Neural crest cell (in vitro differentiated cells): ENCODE measurements around the gene DNASE1L2. TPM values are rescaled to one million over a fixed set of nuclear protein-coding genes. Genes with fewer than 3 reads are reported as not detected.

ENCODE experiments used
- DNase-seq: peaks from one replicate; pipeline ENCODE4 v3.0.0; 2021; ENCODE audit warnings: low read depth, mixed read lengths, low spot score
- H3K27ac Mint-ChIP-seq: one replicate; pipeline ENCODE4 v1.8.0; 2021; ENCODE audit warnings: mild to moderate bottlenecking, mixed read lengths; ENCODE audit not compliant: unreplicated experiment
- H3K27me3 Mint-ChIP-seq: 2 replicates; pipeline ENCODE4 v1.8.0; 2021; ENCODE audit warnings: low read depth, mild to moderate bottlenecking, mixed read lengths
- H3K36me3 Mint-ChIP-seq: 2 replicates; pipeline ENCODE4 v1.8.0; 2021; ENCODE audit warnings: low read depth, mild to moderate bottlenecking, mixed read lengths
- H3K4me1 Mint-ChIP-seq: 2 replicates; pipeline ENCODE4 v1.8.0; 2021; ENCODE audit warnings: mixed read lengths
- H3K4me3 Mint-ChIP-seq: one replicate; pipeline ENCODE4 v1.8.0; 2021; ENCODE audit warnings: mild to moderate bottlenecking, mixed read lengths
- H3K9me3 Mint-ChIP-seq: 2 replicates; pipeline ENCODE4 v1.8.0; 2021; ENCODE audit warnings: mixed read lengths
- CTCF ChIP-seq: fragments of 200-600 bp; sonication (generic); conservative IDR thresholded peaks from 2 replicates; pipeline ENCODE4 v1.5.0; 2021; ENCODE audit warnings: antibody characterized with exemption, mild to moderate bottlenecking
- total RNA-seq: library from RNA; stranded (reverse); gene quantifications from 2 replicates; pipeline ENCODE4 v1.2.1, GENCODE V29; 2021

The DNASE1L2 gene
- total RNA-seq, 1 donor from 2014 or later: 1.6 TPM

- Mint-ChIP-seq H3K4me3 (no peak overlapping the region), H3K27me3 (peaks cover 24% of the 10 kb centered on the region), H3K27ac (no peak overlapping the region), H3K4me1 (no peaks in the 10 kb centered on the region), H3K36me3 (peaks cover 2% of the 10 kb centered on the region), H3K9me3 (no peaks in the 10 kb centered on the region)
- no peak for DNase-seq
- TF ChIP-seq CTCF: no peak
Observed at GRCh38 chr16:2233046-2233775, 3.0 kb upstream of the DNASE1L2 start.

- H3K27me3 Mint-ChIP-seq: peaks cover 28% of the 10 kb centered on the region
- H3K4me3 Mint-ChIP-seq: no peak overlapping the region
- no peaks in the 10 kb centered on the region for H3K4me1 Mint-ChIP-seq
- no peak overlapping the region for H3K27ac Mint-ChIP-seq
- peaks cover 2% of the 10 kb centered on the region for H3K36me3 Mint-ChIP-seq
- no peak for TF ChIP-seq CTCF
- no peak for DNase-seq
- no peaks in the 10 kb centered on the region for H3K9me3 Mint-ChIP-seq
Observed at GRCh38 chr16:2233872-2234812, 2.1 kb upstream of the DNASE1L2 start.

- H3K4me1 Mint-ChIP-seq: no peaks in the 10 kb centered on the region
- no peak for TF ChIP-seq CTCF
- no peak overlapping the region for H3K4me3 Mint-ChIP-seq
- H3K27ac Mint-ChIP-seq: no peak overlapping the region
- no peaks in the 10 kb centered on the region for H3K9me3 Mint-ChIP-seq
- H3K27me3 Mint-ChIP-seq: peaks cover 35% of the 10 kb centered on the region
- peaks cover 2% of the 10 kb centered on the region for H3K36me3 Mint-ChIP-seq
- no peak for DNase-seq
Observed at GRCh38 chr16:2234813-2235170, 1.5 kb upstream of the DNASE1L2 start.

- peaks cover 37% of the 10 kb centered on the region for H3K27me3 Mint-ChIP-seq
- no peaks in the 10 kb centered on the region for H3K9me3 Mint-ChIP-seq
- H3K4me1 Mint-ChIP-seq: no peaks in the 10 kb centered on the region
- no peak overlapping the region for H3K27ac Mint-ChIP-seq
- no peak for TF ChIP-seq CTCF
- DNase-seq: no peak
- peak overlapping the region; percentile 76 for H3K4me3 Mint-ChIP-seq
- peaks cover 2% of the 10 kb centered on the region for H3K36me3 Mint-ChIP-seq
Observed at GRCh38 chr16:2235234-2235651, 1.0 kb upstream of the DNASE1L2 start.

- Mint-ChIP-seq H3K27ac (no peak overlapping the region), H3K4me1 (no peaks in the 10 kb centered on the region), H3K9me3 (no peaks in the 10 kb centered on the region), H3K36me3 (peaks cover 2% of the 10 kb centered on the region), H3K27me3 (peaks cover 37% of the 10 kb centered on the region), H3K4me3 (peak overlapping the region; percentile 76)
- DNase-seq: no peak
- no peak for TF ChIP-seq CTCF
Observed at GRCh38 chr16:2235695-2236336, 428 bp upstream of the DNASE1L2 start.
